Measurements from ENCODE around the gene SPAG17.

- TF ChIP-seq ZNF48 (tag by site-specific recombination; IDR thresholded peaks at IDR 0.05) (no peak), ZBTB21 (tag by site-specific recombination; IDR thresholded peaks at IDR 0.05) (no peak), CTCF (tag by site-specific recombination; IDR thresholded peaks at IDR 0.05) (no peak), ZNF416 (tag by site-specific recombination; IDR thresholded peaks at IDR 0.05) (no peak), ZNF155 (tag by site-specific recombination; IDR thresholded peaks at IDR 0.05) (no peak), TCF7L2 (IDR thresholded peaks at IDR 0.05; ENCODE audit: borderline replicate concordance, low read depth, low read length) (no peak), YY1 (tag by site-specific recombination; IDR thresholded peaks at IDR 0.05) (no peak), ZNF138 (tag by site-specific recombination; IDR thresholded peaks at IDR 0.05; ENCODE audit: borderline replicate concordance) (no peak), BCL11A (tag by site-specific recombination; IDR thresholded peaks at IDR 0.05; ENCODE audit: low read depth) (no peak), ZBTB7A (tag by site-specific recombination; IDR thresholded peaks at IDR 0.05; ENCODE audit: low read depth) (no peak), ZNF404 (tag by site-specific recombination; IDR thresholded peaks at IDR 0.05) (no peak), BCL11B (tag by site-specific recombination; IDR thresholded peaks at IDR 0.05; ENCODE audit: low read depth) (no peak), ZNF19 (tag by site-specific recombination; IDR thresholded peaks at IDR 0.05; ENCODE audit: low read depth) (no peak)
Measured at GRCh38 chr1:117932576-117932975, 252.5 kb downstream of the SPAG17 start.
